CD8-positive, alpha-beta memory T cell (primary cell): Measurements from ENCODE around the gene LGALS9B. TPM values are rescaled to one million over a fixed set of nuclear protein-coding genes. Genes with fewer than 3 reads are reported as not detected.
"Not testable (repeated sequence)": the region's sequence is repeated elsewhere in the genome, so short reads cannot be mapped to it uniquely, and the experiment has no call there.

ENCODE experiments used
- CTCF ChIA-PET: fragments of 350-600 bp; sonication (Branson Sonifier 250); formaldehyde crosslinking; loops from one replicate; lab custom pipeline; 2021; ENCODE audit warnings: antibody characterized with exemption; lab: Charles Lee
- POLR2A ChIA-PET: fragments of 350-600 bp; sonication (Branson Sonifier 250); formaldehyde crosslinking; loops from one replicate; lab custom pipeline; 2021; ENCODE audit warnings: antibody characterized with exemption; lab: Charles Lee
- DNase-seq, 5 donors: peaks; one replicate each; pipeline versions ENCODE4 v3.0.0 to v3.0.0-alpha.2; 2020 to 2022; ENCODE audit warnings: mixed read lengths in 1 of 5
- H3K27ac ChIP-seq: one replicate; pipeline ENCODE4 v1.7.0; 2013; ENCODE audit warnings: low read depth, mild to moderate bottlenecking, low read length, moderate library complexity
- H3K27me3 ChIP-seq: 2 replicates; pipeline ENCODE4 v1.7.0; 2013; ENCODE audit warnings: low read length, mild to moderate bottlenecking; ENCODE audit not compliant: insufficient read depth, poor library complexity, severe bottlenecking
- H3K36me3 ChIP-seq: 2 replicates; pipeline ENCODE4 v1.7.0; 2013; ENCODE audit warnings: mild to moderate bottlenecking, low read length, moderate library complexity; ENCODE audit not compliant: insufficient read depth
- H3K4me1 ChIP-seq: 2 replicates; pipeline ENCODE4 v1.7.0; 2013; ENCODE audit warnings: mild to moderate bottlenecking, low read length, moderate library complexity; ENCODE audit not compliant: insufficient read depth
- H3K4me3 ChIP-seq: 2 replicates; pipeline ENCODE4 v1.7.0; 2013; ENCODE audit warnings: mild to moderate bottlenecking, low read length
- H3K9me3 ChIP-seq: 2 replicates; pipeline ENCODE4 v1.7.0; 2013; ENCODE audit warnings: mild to moderate bottlenecking, low read length
- H3K27ac Mint-ChIP-seq, 8 donors: one replicate each; pipeline ENCODE4 v1.8.0; 2020 to 2021; ENCODE audit warnings: mixed read lengths in 8 of 8, mild to moderate bottlenecking in 6 of 8, inconsistent platforms in 3 of 8, moderate library complexity in 3 of 8
- H3K27me3 Mint-ChIP-seq, 2 donors: one replicate each; pipeline ENCODE4 v1.8.0; 2020 to 2021; ENCODE audit warnings: mixed read lengths in 2 of 2, mild to moderate bottlenecking in 1 of 2, moderate library complexity in 1 of 2
- H3K36me3 Mint-ChIP-seq, 3 donors: one replicate each; pipeline ENCODE4 v1.8.0; 2020 to 2021; ENCODE audit warnings: mixed read lengths in 3 of 3, inconsistent platforms in 1 of 3, mild to moderate bottlenecking in 1 of 3
- H3K4me1 Mint-ChIP-seq, 3 donors: one replicate each; pipeline ENCODE4 v1.8.0; 2020 to 2021; ENCODE audit warnings: mixed read lengths in 3 of 3, inconsistent platforms in 1 of 3, mild to moderate bottlenecking in 1 of 3
- H3K4me3 Mint-ChIP-seq, 7 donors: one replicate each; pipeline ENCODE4 v1.8.0; 2020 to 2021; ENCODE audit warnings: mixed read lengths in 7 of 7, mild to moderate bottlenecking in 6 of 7, moderate library complexity in 4 of 7, inconsistent platforms in 2 of 7
- H3K9me3 Mint-ChIP-seq, 5 donors: one replicate each; pipeline ENCODE4 v1.8.0; 2020 to 2022; ENCODE audit warnings: mixed read lengths in 5 of 5, mild to moderate bottlenecking in 3 of 5, moderate library complexity in 2 of 5, inconsistent platforms in 1 of 5
- polyA plus RNA-seq: library from polyadenylated mRNA; unstranded; fragments of 300-500 nt; fragmentation: Illumina TruSeq; gene quantifications from one replicate; pipeline ENCODE4 v1.2.3, GENCODE V29; 2021
- total RNA-seq, 2 experiments: library from RNA; stranded (reverse); gene quantifications; one replicate each; pipeline ENCODE4 v1.2.3, GENCODE V29; 2021

Gene LGALS9B
- total and polyA plus RNA-seq, 3 experiments from 2014 or later: not detected

GRCh38 chr17:20417492-20418080 lies 49.8 kb downstream of the LGALS9B start:
- H3K36me3 Mint-ChIP-seq, H3K27me3 Mint-ChIP-seq, H3K9me3 ChIP-seq, H3K27ac Mint-ChIP-seq, H3K27me3 ChIP-seq, DNase-seq, CTCF ChIA-PET, H3K9me3 Mint-ChIP-seq, H3K4me3 Mint-ChIP-seq, H3K27ac ChIP-seq, POLR2A ChIA-PET, H3K4me3 ChIP-seq, H3K4me1 ChIP-seq, H3K4me1 Mint-ChIP-seq, H3K36me3 ChIP-seq: not testable (repeated sequence)

- H3K4me1 ChIP-seq, H3K4me3 Mint-ChIP-seq, DNase-seq, H3K4me3 ChIP-seq, POLR2A ChIA-PET, H3K9me3 Mint-ChIP-seq, CTCF ChIA-PET, H3K27ac ChIP-seq, H3K27me3 Mint-ChIP-seq, H3K36me3 Mint-ChIP-seq, H3K27ac Mint-ChIP-seq, H3K4me1 Mint-ChIP-seq, H3K36me3 ChIP-seq, H3K27me3 ChIP-seq, H3K9me3 ChIP-seq: not testable (repeated sequence)
Measured at GRCh38 chr17:20416381-20416911, 50.9 kb downstream of the LGALS9B start.

GRCh38 chr17:20415479-20415878 lies 51.9 kb downstream of the LGALS9B start:
- CTCF ChIA-PET, POLR2A ChIA-PET, H3K27ac Mint-ChIP-seq, H3K36me3 ChIP-seq, DNase-seq, H3K27me3 Mint-ChIP-seq, H3K9me3 Mint-ChIP-seq, H3K27ac ChIP-seq, H3K4me1 Mint-ChIP-seq, H3K27me3 ChIP-seq, H3K36me3 Mint-ChIP-seq, H3K4me3 ChIP-seq, H3K4me1 ChIP-seq, H3K4me3 Mint-ChIP-seq, H3K9me3 ChIP-seq: not testable (repeated sequence)

- DNase-seq, H3K27ac Mint-ChIP-seq, H3K4me1 ChIP-seq, H3K36me3 ChIP-seq, POLR2A ChIA-PET, H3K9me3 Mint-ChIP-seq, H3K27me3 Mint-ChIP-seq, H3K9me3 ChIP-seq, H3K27me3 ChIP-seq, CTCF ChIA-PET, H3K27ac ChIP-seq, H3K4me3 Mint-ChIP-seq, H3K36me3 Mint-ChIP-seq, H3K4me3 ChIP-seq, H3K4me1 Mint-ChIP-seq: not testable (repeated sequence)
Measured at GRCh38 chr17:20401306-20402022, 65.9 kb downstream of the LGALS9B start.

GRCh38 chr17:20400559-20401305 lies 66.6 kb downstream of the LGALS9B start:
- CTCF ChIA-PET, H3K9me3 Mint-ChIP-seq, H3K27me3 ChIP-seq, H3K27me3 Mint-ChIP-seq, H3K36me3 Mint-ChIP-seq, H3K4me1 Mint-ChIP-seq, H3K4me1 ChIP-seq, H3K27ac Mint-ChIP-seq, H3K36me3 ChIP-seq, H3K4me3 Mint-ChIP-seq, DNase-seq, H3K4me3 ChIP-seq, POLR2A ChIA-PET, H3K27ac ChIP-seq, H3K9me3 ChIP-seq: not testable (repeated sequence)

Other genes with a start within 250 kb of the LGALS9B start
- not detected for gene CDRT15L2, start 112.2 kb upstream of the LGALS9B start, total RNA-seq
- gene CDRT15L2, start 112.2 kb upstream of the LGALS9B start, polyA plus RNA-seq: not detected